Endodermal cell (in vitro differentiated cells): ENCODE measurements around the gene DPY30. TPM values are rescaled to one million over a fixed set of nuclear protein-coding genes. Genes with fewer than 3 reads are reported as not detected.

Experiments
- DNase-seq: peaks from one replicate; pipeline ENCODE4 v3.0.0-alpha.2; 2017
- H3K27ac ChIP-seq: 2 replicates; pipeline ENCODE4 v1.5.1; 2013; ENCODE audit warnings: mild to moderate bottlenecking, low read depth, low read length, moderate library complexity
- H3K27me3 ChIP-seq: 2 replicates; pipeline ENCODE4 v1.6.1; 2013; ENCODE audit warnings: mild to moderate bottlenecking, low read length, moderate library complexity; ENCODE audit not compliant: insufficient read depth, control insufficient read depth, poor library complexity, severe bottlenecking
- H3K36me3 ChIP-seq: 2 replicates; pipeline ENCODE4 v1.7.0; 2013; ENCODE audit warnings: mild to moderate bottlenecking, low read length, moderate library complexity; ENCODE audit not compliant: control insufficient read depth, insufficient read depth
- H3K4me1 ChIP-seq: one replicate; pipeline ENCODE4 v1.7.0; 2013; ENCODE audit warnings: low read length; ENCODE audit not compliant: control insufficient read depth, insufficient read depth
- H3K4me3 ChIP-seq: 2 replicates; pipeline ENCODE4 v1.5.1; 2013; ENCODE audit warnings: mild to moderate bottlenecking, low read length, moderate library complexity
- H3K9ac ChIP-seq: 2 replicates; pipeline ENCODE4 v1.6.1; 2013; ENCODE audit warnings: mild to moderate bottlenecking, low read length, moderate library complexity; ENCODE audit not compliant: poor library complexity, severe bottlenecking; ENCODE audit errors: extremely low read depth
- H3K9me3 ChIP-seq: 2 replicates; pipeline ENCODE4 v1.6.1; 2013; ENCODE audit warnings: mild to moderate bottlenecking, low read length, moderate library complexity; ENCODE audit not compliant: control insufficient read depth
- H3K27ac Mint-ChIP-seq: 2 replicates; pipeline ENCODE4 v1.8.0; 2020; ENCODE audit warnings: mixed read lengths
- H3K27me3 Mint-ChIP-seq: 2 replicates; pipeline ENCODE4 v1.8.0; 2021; ENCODE audit warnings: mild to moderate bottlenecking, mixed read lengths; ENCODE audit not compliant: insufficient read depth
- H3K36me3 Mint-ChIP-seq: 2 replicates; pipeline ENCODE4 v1.8.0; 2020; ENCODE audit warnings: low read depth, mixed read lengths
- H3K4me1 Mint-ChIP-seq: 2 replicates; pipeline ENCODE4 v1.8.0; 2020; ENCODE audit warnings: mixed read lengths
- H3K4me3 Mint-ChIP-seq: 2 replicates; pipeline ENCODE4 v1.8.0; 2020; ENCODE audit warnings: mild to moderate bottlenecking, moderate library complexity, mixed read lengths
- H3K9me3 Mint-ChIP-seq: 2 replicates; pipeline ENCODE4 v1.8.0; 2020; ENCODE audit warnings: mild to moderate bottlenecking, mixed read lengths
- WGBS, 2 experiments: methylation state at CpG; one replicate each; pipeline versions ENCODE4 v1.1.5 to v1.1.7; 2013; ENCODE audit warnings: missing lambda C conversion rate in 2 of 2, mixed read lengths in 1 of 2; ENCODE audit not compliant: insufficient coverage in 1 of 2, insufficient read length in 1 of 2; 5-methylcytosine and 5-hydroxymethylcytosine counted together
- long read RNA-seq, 4 experiments: library from polyadenylated mRNA in 2 of 4; library from RNA in 1 of 4; library from capped mRNA in 1 of 4; stranded (forward) in 3 of 4; unstranded in 1 of 4; transcript quantifications; one replicate each; pipeline ENCODE4 v2.0.0, GENCODE V29; 2020 to 2021; ENCODE audit warnings: inconsistent platforms in 1 of 4
- polyA plus RNA-seq, 2 experiments: library from polyadenylated mRNA; stranded (reverse); fragments of 50-300 nt; gene quantifications; one replicate each; pipeline ENCODE4 v1.2.3, GENCODE V29; 2013
- total RNA-seq, 2 donors: library from RNA; stranded (reverse); fragmentation: NEBNext Ultra II Directional in 1 of 2; extraction: Animal tissue kit (Norgen Biotek cat#: 25700) in 1 of 2; gene quantifications; 2 replicates in 1 of 2; 3 replicates in 1 of 2; pipeline ENCODE4 v1.2.1, GENCODE V29; 2021
- TF ChIP-seq, protein P1 (sequence below): fragments of 200-600 bp; sonication (generic); conservative IDR thresholded peaks from 2 replicates; pipeline ENCODE4 v1.5.0; 2021; ENCODE audit warnings: antibody characterized with exemption, mild to moderate bottlenecking

The DPY30 gene
- 100 to 1,000 TPM; 146 to 173 TPM for total RNA-seq
- polyA plus RNA-seq (2013, experiment 1 of 2): 140 TPM
- 145 TPM for polyA plus RNA-seq (2013, experiment 2 of 2)
- long read RNA-seq, experiment 1, transcript DPY30-202 (5 exons, 708 nt): major isoform, 48 of 88 reads
- long read RNA-seq, experiment 1, transcript DPY30-201 (5 exons, 631 nt): minor isoform, 9 of 88 reads
- long read RNA-seq, experiment 1, partial matches to known transcripts: 23 of 88 reads
- long read RNA-seq, experiment 1, other reads (novel, unspliced or antisense): 6 of 88 reads
- long read RNA-seq, experiment 2, transcript DPY30-202 (5 exons, 708 nt): major isoform, 59 of 84 reads
- long read RNA-seq, experiment 2, partial matches to known transcripts: 7 of 84 reads
- long read RNA-seq, experiment 2, other reads (novel, unspliced or antisense): 12 of 84 reads
- long read RNA-seq, experiment 3, transcript DPY30-201 (5 exons, 631 nt): minor isoform, 5 of 52 reads
- long read RNA-seq, experiment 3, transcript DPY30-202 (5 exons, 708 nt): major isoform, 39 of 52 reads
- long read RNA-seq, experiment 3, partial matches to known transcripts: 2 of 52 reads
- long read RNA-seq, experiment 3, other reads (novel, unspliced or antisense): 6 of 52 reads
- long read RNA-seq, experiment 4, transcript DPY30-201 (5 exons, 631 nt): minor isoform, 11 of 84 reads
- long read RNA-seq, experiment 4, transcript DPY30-202 (5 exons, 708 nt): major isoform, 13 of 84 reads
- long read RNA-seq, experiment 4, partial matches to known transcripts: 51 of 84 reads
- long read RNA-seq, experiment 4, other reads (novel, unspliced or antisense): 6 of 84 reads

DNA sequence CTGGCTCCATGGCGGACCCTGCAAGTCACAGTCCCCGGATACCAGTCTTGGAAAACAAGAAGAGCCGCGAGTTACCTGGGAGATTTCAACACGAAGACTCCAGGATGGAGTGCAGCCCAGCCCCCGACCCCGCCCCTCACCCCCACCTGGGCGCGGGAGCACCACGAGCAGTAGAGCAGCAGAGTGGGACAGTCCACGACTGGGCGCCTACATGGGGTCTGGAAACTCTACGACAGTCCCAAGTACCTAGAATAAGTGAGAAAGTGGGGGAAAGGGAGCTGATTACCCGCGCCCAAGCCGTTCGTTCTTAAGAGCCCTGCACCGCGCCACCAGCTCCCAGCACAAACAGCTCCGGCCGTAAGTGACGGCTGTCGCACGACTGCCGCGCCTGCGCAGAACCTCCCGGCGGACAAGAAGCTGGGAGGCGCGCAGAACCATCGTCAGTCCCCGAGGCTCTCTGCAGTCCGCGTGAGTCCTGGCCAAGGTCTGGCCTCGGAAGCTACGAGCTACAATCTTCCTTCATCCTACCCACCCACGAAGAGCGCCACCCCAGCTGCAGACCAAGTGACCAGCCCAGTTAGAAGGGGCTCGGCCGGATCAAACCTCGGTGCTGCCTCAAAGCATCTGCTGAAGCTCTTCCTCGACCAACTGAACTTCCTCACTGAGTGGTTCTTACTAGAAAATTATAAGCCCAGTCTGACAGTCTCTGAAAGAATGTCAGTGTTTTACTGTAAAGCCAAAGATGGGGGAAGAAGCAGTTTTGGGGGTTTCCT lies at the start of gene DPY30:
DPY30 (minus strand) TSS at position 359 of the 773 bp plus-strand sequence; CDS start at position 10, 349 bp downstream.
- peaks cover 11% of the 10 kb centered on the region for H3K36me3 Mint-ChIP-seq
- H3K27me3 Mint-ChIP-seq: no peaks in the 10 kb centered on the region
- Histone ChIP-seq H3K9me3 (no peaks in the 10 kb centered on the region), H3K4me1 (no peaks in the 10 kb centered on the region), H3K9ac (peak within 1 kb of the TSS; percentile 67), H3K27me3 (no peaks in the 10 kb centered on the region), H3K27ac (peak within 1 kb of the TSS; percentile 72), H3K4me3 (peak within 1 kb of the TSS; percentile 98), H3K36me3 (peaks cover 6% of the 10 kb centered on the region)
- no peaks in the 10 kb centered on the region for H3K9me3 Mint-ChIP-seq
- TF ChIP-seq, protein P1, sequence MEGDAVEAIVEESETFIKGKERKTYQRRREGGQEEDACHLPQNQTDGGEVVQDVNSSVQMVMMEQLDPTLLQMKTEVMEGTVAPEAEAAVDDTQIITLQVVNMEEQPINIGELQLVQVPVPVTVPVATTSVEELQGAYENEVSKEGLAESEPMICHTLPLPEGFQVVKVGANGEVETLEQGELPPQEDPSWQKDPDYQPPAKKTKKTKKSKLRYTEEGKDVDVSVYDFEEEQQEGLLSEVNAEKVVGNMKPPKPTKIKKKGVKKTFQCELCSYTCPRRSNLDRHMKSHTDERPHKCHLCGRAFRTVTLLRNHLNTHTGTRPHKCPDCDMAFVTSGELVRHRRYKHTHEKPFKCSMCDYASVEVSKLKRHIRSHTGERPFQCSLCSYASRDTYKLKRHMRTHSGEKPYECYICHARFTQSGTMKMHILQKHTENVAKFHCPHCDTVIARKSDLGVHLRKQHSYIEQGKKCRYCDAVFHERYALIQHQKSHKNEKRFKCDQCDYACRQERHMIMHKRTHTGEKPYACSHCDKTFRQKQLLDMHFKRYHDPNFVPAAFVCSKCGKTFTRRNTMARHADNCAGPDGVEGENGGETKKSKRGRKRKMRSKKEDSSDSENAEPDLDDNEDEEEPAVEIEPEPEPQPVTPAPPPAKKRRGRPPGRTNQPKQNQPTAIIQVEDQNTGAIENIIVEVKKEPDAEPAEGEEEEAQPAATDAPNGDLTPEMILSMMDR: no peak
- H3K27ac Mint-ChIP-seq: peak within 1 kb of the TSS; percentile 99
- peak within 1 kb of the TSS; percentile 93 for H3K4me3 Mint-ChIP-seq
- peak; percentile 98 for DNase-seq
- H3K4me1 Mint-ChIP-seq: no peaks in the 10 kb centered on the region
- WGBS, 2 experiments: 0 to 1% methylated on average over 16 to 43 of the region's 43 CpGs

GRCh38 chr2:32074134-32074506 lies 34.5 kb upstream of the DPY30 start:
- no peak for DNase-seq
- Histone ChIP-seq H3K9ac (no peak overlapping the region), H3K9me3 (no peaks in the 10 kb centered on the region), H3K4me3 (no peak overlapping the region), H3K4me1 (no peaks in the 10 kb centered on the region), H3K36me3 (peaks cover 5% of the 10 kb centered on the region), H3K27me3 (no peaks in the 10 kb centered on the region), H3K27ac (no peak overlapping the region)
- no peaks in the 10 kb centered on the region for H3K27me3 Mint-ChIP-seq
- no peaks in the 10 kb centered on the region for H3K4me1 Mint-ChIP-seq
- no peak overlapping the region for H3K4me3 Mint-ChIP-seq
- no peak overlapping the region for H3K27ac Mint-ChIP-seq
- no peaks in the 10 kb centered on the region for H3K9me3 Mint-ChIP-seq
- TF ChIP-seq, protein P1: no peak
- WGBS, 2 experiments: 80 to 87% methylated on average over 1 of the region's 2 CpGs
- peaks cover 31% of the 10 kb centered on the region for H3K36me3 Mint-ChIP-seq

DNA sequence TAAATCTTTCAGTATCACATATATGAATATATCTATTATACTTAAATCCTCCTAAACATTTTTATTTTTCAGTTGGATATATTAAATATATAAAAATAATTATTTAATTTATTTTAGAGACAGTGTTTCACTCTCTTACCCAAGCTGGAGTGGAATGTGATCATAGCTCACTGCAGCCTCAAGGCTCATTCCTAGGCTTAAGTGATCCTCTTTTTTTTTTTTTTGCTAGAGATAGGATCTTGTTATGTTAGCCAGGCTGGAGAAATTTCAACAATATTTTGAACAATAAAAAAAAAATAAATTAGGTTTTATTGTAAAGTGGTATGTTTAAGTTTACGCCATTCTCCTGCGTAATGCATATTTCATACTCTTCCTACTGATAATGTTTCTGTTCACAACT lies 27.9 kb upstream of the DPY30 start:
- H3K4me3 Mint-ChIP-seq: no peak overlapping the region
- no peak for DNase-seq
- no peak overlapping the region for H3K27ac ChIP-seq
- H3K36me3 Mint-ChIP-seq: peaks cover 20% of the 10 kb centered on the region
- H3K27me3 Mint-ChIP-seq: no peaks in the 10 kb centered on the region
- H3K27me3 ChIP-seq: no peaks in the 10 kb centered on the region
- no peaks in the 10 kb centered on the region for H3K9me3 Mint-ChIP-seq
- WGBS, 2 experiments: no CpG with 5 or more reads among the region's 2 CpGs
- no peak overlapping the region for H3K4me3 ChIP-seq
- no peaks in the 10 kb centered on the region for H3K4me1 ChIP-seq
- H3K9ac ChIP-seq: no peak overlapping the region
- H3K27ac Mint-ChIP-seq: no peak overlapping the region
- TF ChIP-seq, protein P1: no peak
- peaks cover 7% of the 10 kb centered on the region for H3K4me1 Mint-ChIP-seq
- H3K36me3 ChIP-seq: peaks cover 8% of the 10 kb centered on the region
- H3K9me3 ChIP-seq: no peaks in the 10 kb centered on the region
